ENCODE results near the gene MORN4. TPM values are rescaled to one million over a fixed set of nuclear protein-coding genes. Genes with fewer than 3 reads are reported as not detected.

The MORN4 gene
- total and polyA plus RNA-seq, 2 donors (not counting 3 experiments of a cell fraction or from before 2014, with no cell fraction given), result 12.2 to 13.9 TPM

- TF ChIP-seq EZH2 (IDR thresholded peaks at IDR 0.05; ENCODE audit: borderline replicate concordance, low read depth, low read length, severe bottlenecking) (no peak), MAX (IDR thresholded peaks at IDR 0.05; ENCODE audit: insufficient read depth, insufficient read length) (no peak), FOS (IDR thresholded peaks at IDR 0.05; ENCODE audit: borderline replicate concordance, insufficient read depth, low read length) (no peak), POLR2AphosphoS5 (IDR thresholded peaks at IDR 0.05; ENCODE audit: insufficient read depth, low read depth, low read length) (no peak), GATA2 (IDR thresholded peaks at IDR 0.05; ENCODE audit: insufficient read depth, insufficient read length, low read depth, low read length) (no peak), JUN (IDR thresholded peaks at IDR 0.05; ENCODE audit: borderline replicate concordance, insufficient read depth, insufficient read length, low read depth) (no peak), MYC (IDR thresholded peaks at IDR 0.05; ENCODE audit: low read depth, low read length) (no peak)
- H3K9me1 ChIP-seq (replicated peaks; ENCODE audit: control insufficient read depth, extremely low read depth, insufficient read depth, low read length), result no peaks in the 10 kb centered on the region
- no peaks in the 10 kb centered on the region for H3K27me3 ChIP-seq (ENCODE audit: control insufficient read depth in 2 of 2, insufficient read depth in 2 of 2, low read length in 2 of 2)
- no peak for DNase-seq (ENCODE audit: low read depth, low spot score)
- no peaks in the 10 kb centered on the region for H4K20me1 ChIP-seq (replicated peaks; ENCODE audit: control insufficient read depth, extremely low read depth, insufficient read depth, low read length)
- no peaks in the 10 kb centered on the region for H3K79me2 ChIP-seq (ENCODE audit: control insufficient read depth, insufficient read depth, low read length)
- POLR2A ChIA-PET, result no interaction called here
- intact Hi-C loops (cut with micrococcal nuclease) (no loop called here), dilution Hi-C loops (cut with MboI; ENCODE audit: extremely low pct_ligation_motif_present, low sequenced_read_pairs) (no loop called here)
- H3K36me3 ChIP-seq (ENCODE audit: control insufficient read depth in 2 of 2, extremely low read depth in 1 of 2, insufficient read depth in 2 of 2, low read length in 2 of 2), result no peaks in the 10 kb centered on the region
- no peak overlapping the region for H3K9ac ChIP-seq (replicated peaks; ENCODE audit: extremely low read depth, insufficient read depth, low read length)
- no peak overlapping the region for H2AFZ ChIP-seq (ENCODE audit: low read depth, low read length)
- no peaks in the 10 kb centered on the region for H3K4me1 ChIP-seq (ENCODE audit: control insufficient read depth, extremely low read depth, insufficient read depth, low read length)
- H3K4me2 ChIP-seq (ENCODE audit: insufficient read depth, low read length), result no peak overlapping the region
- no peak overlapping the region for H3K27ac ChIP-seq (ENCODE audit: insufficient read depth, low read depth, low read length)
- no TSS peak for BruUV-seq (replicated peaks)
- FAIRE-seq, result no peak
- CTCF ChIA-PET, result no interaction called here
- no peaks in the 10 kb centered on the region for H3K9me3 ChIP-seq (replicated peaks; ENCODE audit: control insufficient read depth, insufficient read depth, low read length)
- H3K4me3 ChIP-seq (replicated peaks in 1 of 3; ENCODE audit: insufficient read depth in 1 of 3, low read depth in 1 of 3, low read length in 3 of 3), result no peak overlapping the region
Observed at GRCh38 chr10:97618733-97619132, 14.6 kb downstream of the MORN4 start.

GRCh38 chr10:97618285-97618684 is 15.0 kb downstream of the MORN4 start:
- Histone ChIP-seq H3K27ac (ENCODE audit: insufficient read depth, low read depth, low read length) (no peak overlapping the region), H3K9ac (replicated peaks; ENCODE audit: extremely low read depth, insufficient read depth, low read length) (no peak overlapping the region), H3K27me3 (ENCODE audit: control insufficient read depth in 2 of 2, insufficient read depth in 2 of 2, low read length in 2 of 2) (no peaks in the 10 kb centered on the region), H3K4me3 (replicated peaks in 1 of 3; ENCODE audit: insufficient read depth in 1 of 3, low read depth in 1 of 3, low read length in 3 of 3) (no peak overlapping the region), H3K79me2 (ENCODE audit: control insufficient read depth, insufficient read depth, low read length) (no peaks in the 10 kb centered on the region), H2AFZ (ENCODE audit: low read depth, low read length) (no peak overlapping the region), H3K9me1 (replicated peaks; ENCODE audit: control insufficient read depth, extremely low read depth, insufficient read depth, low read length) (no peaks in the 10 kb centered on the region), H3K4me2 (ENCODE audit: insufficient read depth, low read length) (no peak overlapping the region), H3K4me1 (ENCODE audit: control insufficient read depth, extremely low read depth, insufficient read depth, low read length) (no peaks in the 10 kb centered on the region), H4K20me1 (replicated peaks; ENCODE audit: control insufficient read depth, extremely low read depth, insufficient read depth, low read length) (no peaks in the 10 kb centered on the region), H3K36me3 (ENCODE audit: control insufficient read depth in 2 of 2, extremely low read depth in 1 of 2, insufficient read depth in 2 of 2, low read length in 2 of 2) (no peaks in the 10 kb centered on the region), H3K9me3 (replicated peaks; ENCODE audit: control insufficient read depth, insufficient read depth, low read length) (no peaks in the 10 kb centered on the region)
- POLR2A ChIA-PET, result no interaction called here
- CTCF ChIA-PET, result interaction anchor here (9.6 kb wide), 1 partner anchor 44 kb away, joined by 304 read pairs; the partner anchor contains the start of gene ANKRD2
- intact Hi-C loops (cut with micrococcal nuclease) (no loop called here), dilution Hi-C loops (cut with MboI; ENCODE audit: extremely low pct_ligation_motif_present, low sequenced_read_pairs) (no loop called here)
- DNase-seq (ENCODE audit: low read depth, low spot score) (no peak), FAIRE-seq (no peak)
- BruUV-seq (replicated peaks), result no TSS peak
- TF ChIP-seq FOS (IDR thresholded peaks at IDR 0.05; ENCODE audit: borderline replicate concordance, insufficient read depth, low read length) (no peak), JUN (IDR thresholded peaks at IDR 0.05; ENCODE audit: borderline replicate concordance, insufficient read depth, insufficient read length, low read depth) (no peak), EZH2 (IDR thresholded peaks at IDR 0.05; ENCODE audit: borderline replicate concordance, low read depth, low read length, severe bottlenecking) (no peak), CTCF (IDR thresholded peaks at IDR 0.05; ENCODE audit: extremely low read depth in 1 of 2, insufficient read depth in 1 of 2, low read depth in 1 of 2, low read length in 2 of 2) (no peak), POLR2AphosphoS5 (IDR thresholded peaks at IDR 0.05; ENCODE audit: insufficient read depth, low read depth, low read length) (no peak), MYC (IDR thresholded peaks at IDR 0.05; ENCODE audit: low read depth, low read length) (no peak), POLR2A (IDR thresholded peaks at IDR 0.05; ENCODE audit: low read depth, low read length) (no peak), MAX (IDR thresholded peaks at IDR 0.05; ENCODE audit: insufficient read depth, insufficient read length) (no peak), GATA2 (IDR thresholded peaks at IDR 0.05; ENCODE audit: insufficient read depth, insufficient read length, low read depth, low read length) (no peak)

Data from endothelial cell of umbilical vein (primary cell).